HCT116 (cell line): ENCODE measurements around the gene DAPK2. TPM values are rescaled to one million over a fixed set of nuclear protein-coding genes. Genes with fewer than 3 reads are reported as not detected.

Source experiments
- ATAC-seq: fragments of 200-7000 bp; cut with Tn5 transposase; 2 replicates; pipeline ENCODE4 v1.9.1; 2020; ENCODE audit warnings: mild to moderate bottlenecking, moderate library complexity
- BruUV-seq: library from RNA; stranded (reverse); fragments of 400-500 nt; replicated peaks from 2 replicates; lab custom pipeline; 2021; lab: Mats Ljungman, UMichigan
- CTCF ChIA-PET: fragments of 300-600 bp; sonication (Branson Sonifier 250); formaldehyde crosslinking; loops from one replicate; lab custom pipeline; 2021; ENCODE audit warnings: antibody characterized with exemption; lab: Charles Lee
- POLR2A ChIA-PET: fragments of 300-600, 350-600 bp; sonication (Branson Sonifier 250); formaldehyde crosslinking; loops from one replicate; lab custom pipeline; 2021; ENCODE audit warnings: antibody characterized with exemption; lab: Charles Lee
- RAD21 ChIA-PET, 2 experiments: fragments of 300-600 bp; sonication (Branson Sonifier 250); formaldehyde crosslinking; loops; one replicate each; lab custom pipeline; 2023; ENCODE audit warnings: low total read pairs in 2 of 2; ENCODE audit not compliant: uncharacterized antibody in 2 of 2, unreplicated experiment in 2 of 2, low non-redundant PET in 1 of 2; lab: Charles Lee
- DNase-seq: peaks from one replicate; pipeline ENCODE4 v3.0.0-alpha.2; 2010; ENCODE audit warnings: low read depth, low spot score
- H2AFZ ChIP-seq: fragments of 200-600 bp; shearing (Covaris generic), sonication (generic); 2 replicates; pipeline ENCODE4 v1.6.1; 2017; ENCODE audit warnings: low read depth, mixed run types, mixed read lengths, antibody characterized with exemption, low read length; ENCODE audit not compliant: poor library complexity, severe bottlenecking
- H3K27ac ChIP-seq: 2 replicates; pipeline ENCODE4 v1.5.1; 2012; ENCODE audit warnings: low read depth, low read length
- H3K27me3 ChIP-seq: fragments of 200-600 bp; sonication (generic); 2 replicates; pipeline ENCODE4 v1.6.1; 2016; ENCODE audit warnings: mixed run types, low read length, mixed read lengths; ENCODE audit not compliant: insufficient read depth
- H3K36me3 ChIP-seq, 2 experiments: fragments of 200-500 bp in 1 of 2; fragments of 200-600 bp in 1 of 2; sonication (Bioruptor generic) in 1 of 2; sonication (generic) in 1 of 2; 2 replicates each; pipeline versions ENCODE4 v1.5.1 to v1.6.1; 2014 to 2016; ENCODE audit warnings: low read length in 2 of 2, inconsistent platforms in 1 of 2, mixed read lengths in 1 of 2, mixed run types in 1 of 2; ENCODE audit not compliant: insufficient read depth in 2 of 2, control insufficient read depth in 1 of 2
- H3K4me1 ChIP-seq, 2 experiments: fragments of 200-600 bp in 1 of 2; sonication (generic) in 1 of 2; 2 replicates each; pipeline versions ENCODE4 v1.5.1 to v1.6.1; 2012 to 2017; ENCODE audit warnings: low read length in 2 of 2, inconsistent platforms in 1 of 2, mild to moderate bottlenecking in 1 of 2, mixed read lengths in 1 of 2, mixed run types in 1 of 2, moderate library complexity in 1 of 2; ENCODE audit not compliant: insufficient read depth in 2 of 2, control insufficient read depth in 1 of 2
- H3K4me2 ChIP-seq: fragments of 200-600 bp; sonication (generic); 2 replicates; pipeline ENCODE4 v1.6.1; 2017; ENCODE audit warnings: mixed run types, low read length, mixed read lengths
- H3K4me3 ChIP-seq, 2 experiments: fragments of 200-600 bp in 1 of 2; sonication (generic) in 1 of 2; replicated peaks in 1 of 2; 2 replicates each; pipeline ENCODE4 v1.5.1; 2011 to 2016; ENCODE audit warnings: low read length in 2 of 2, control low read depth in 1 of 2, low read depth in 1 of 2, mild to moderate bottlenecking in 1 of 2, mixed read lengths in 1 of 2, mixed run types in 1 of 2
- H3K79me2 ChIP-seq: fragments of 200-600 bp; sonication (generic); 2 replicates; pipeline ENCODE4 v1.6.1; 2017; ENCODE audit warnings: mild to moderate bottlenecking, mixed run types, low read length, moderate library complexity, mixed read lengths; ENCODE audit not compliant: insufficient read depth
- H3K9ac ChIP-seq: fragments of 200-600 bp; sonication (generic); 2 replicates; pipeline ENCODE4 v1.6.1; 2016; ENCODE audit warnings: low read length, mixed read lengths
- H3K9me2 ChIP-seq: fragments of 200-600 bp; sonication (generic), shearing (Covaris generic); 2 replicates; pipeline ENCODE4 v1.6.1; 2017; ENCODE audit warnings: mixed run types, mild to moderate bottlenecking, moderate library complexity; ENCODE audit not compliant: insufficient read depth
- H3K9me3 ChIP-seq, 2 experiments: fragments of 200-500 bp in 1 of 2; fragments of 200-600 bp in 1 of 2; sonication (Bioruptor generic) in 1 of 2; sonication (generic) in 1 of 2; 2 replicates each; pipeline ENCODE4 v1.6.1; 2014 to 2017; ENCODE audit warnings: low read length in 2 of 2, mixed read lengths in 2 of 2, inconsistent platforms in 1 of 2, low read depth in 1 of 2, mild to moderate bottlenecking in 1 of 2, mixed run types in 1 of 2, moderate library complexity in 1 of 2; ENCODE audit not compliant: control insufficient read depth in 1 of 2, insufficient read depth in 1 of 2
- H4K20me1 ChIP-seq: fragments of 200-600 bp; sonication (generic), shearing (Covaris generic); 2 replicates; pipeline ENCODE4 v1.6.1; 2017; ENCODE audit warnings: mixed run types, mild to moderate bottlenecking, moderate library complexity; ENCODE audit not compliant: insufficient read depth
- CBX3 ChIP-seq: IDR thresholded peaks from 2 replicates; pipeline ENCODE4 v1.6.1; 2012; ENCODE audit warnings: low read depth
- CEBPB ChIP-seq: IDR thresholded peaks from 2 replicates; pipeline ENCODE4 v1.6.1; 2012; ENCODE audit warnings: low read depth
- EGR1 ChIP-seq: IDR thresholded peaks from 2 replicates; pipeline ENCODE4 v1.6.1; 2012; ENCODE audit warnings: low read depth
- ELF1 ChIP-seq: IDR thresholded peaks from 2 replicates; pipeline ENCODE4 v1.6.1; 2012; ENCODE audit warnings: low read depth, borderline replicate concordance
- EZH2 ChIP-seq: fragments of 200-600 bp; sonication (generic); IDR thresholded peaks from 2 replicates; pipeline ENCODE4 v1.6.1; 2017; ENCODE audit warnings: antibody characterized with exemption, mixed run types
- JUND ChIP-seq: IDR thresholded peaks from 2 replicates; pipeline ENCODE4 v1.6.1; 2012
- POLR2AphosphoS5 ChIP-seq: IDR thresholded peaks from 2 replicates; pipeline ENCODE4 v1.6.1; 2011; ENCODE audit warnings: mild to moderate bottlenecking, low read depth, low read length, moderate library complexity
- RAD21 ChIP-seq: IDR thresholded peaks from 2 replicates; pipeline ENCODE4 v1.6.1; 2012; ENCODE audit warnings: low read depth, mild to moderate bottlenecking
- REST ChIP-seq: IDR thresholded peaks from 2 replicates; pipeline ENCODE4 v1.6.1; 2012; ENCODE audit warnings: low read depth
- TCF7L2 ChIP-seq: IDR thresholded peaks from 2 replicates; pipeline ENCODE4 v1.7.0; 2011; ENCODE audit warnings: borderline replicate concordance, inconsistent platforms; ENCODE audit not compliant: insufficient read depth, insufficient read length; ENCODE audit errors: extremely low read depth
- intact Hi-C: fragments of 100-400 bp; cut with micrococcal nuclease; formaldehyde crosslinking; loops from 2 replicates; pipeline ENCODE4 v1.10.0; 2022
- total RNA-seq: library from RNA; stranded (reverse); gene quantifications from one replicate; pipeline ENCODE4 v1.2.1, GENCODE V29; 2021; ENCODE audit not compliant: unreplicated experiment

DAPK2 gene
- total RNA-seq, 1 experiment from 2014 or later, result 4.8 TPM

DNA sequence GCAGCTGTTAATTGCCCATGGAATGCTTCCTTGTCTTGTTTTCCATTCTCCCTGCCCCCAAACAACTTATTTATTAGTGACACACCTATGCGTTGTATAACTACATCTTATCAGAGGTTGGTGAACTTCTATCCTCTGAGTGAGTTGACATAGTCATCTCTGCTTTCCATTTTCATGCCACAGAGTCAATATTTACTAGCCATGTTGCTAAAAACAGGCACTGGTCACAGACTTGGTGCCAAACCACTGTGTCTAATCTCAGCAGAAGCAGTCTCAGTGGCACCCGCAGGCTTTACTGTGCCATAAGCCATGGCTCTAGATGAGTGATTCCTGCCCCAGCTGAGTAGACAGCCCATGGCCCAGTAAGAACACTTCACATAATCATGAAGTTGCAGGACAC, 26.5 kb downstream of the DAPK2 start:
- H3K4me1 ChIP-seq, result peaks cover 25 to 40% of the 10 kb centered on the region in 2 experiments
- no peak for TF ChIP-seq REST
- TF ChIP-seq CEBPB, result no peak
- TF ChIP-seq CBX3, result no peak
- intact Hi-C loops, result no loop called here
- no peaks in the 10 kb centered on the region; the same call in 1 of the 2 replicates for H3K27me3 ChIP-seq
- ChIA-PET CTCF (interaction anchor here (1.6 kb wide), 1 partner anchor 27 kb away, joined by 3 read pairs; no protein-coding TSS in a partner anchor), RAD21 (no interaction called here), POLR2A (no interaction called here)
- ATAC-seq (no peak), DNase-seq (no peak)
- no peak overlapping the region for H3K4me2 ChIP-seq
- no TSS peak for BruUV-seq
- H3K9me2 ChIP-seq, result no peaks in the 10 kb centered on the region
- H3K9me3 ChIP-seq, result no peaks in the 10 kb centered on the region
- no peak overlapping the region for H2AFZ ChIP-seq
- no peak overlapping the region for H3K9ac ChIP-seq
- no peaks in the 10 kb centered on the region for H3K79me2 ChIP-seq
- H3K27ac ChIP-seq, result no peak overlapping the region
- H3K4me3 ChIP-seq, result no peak overlapping the region
- no peaks in the 10 kb centered on the region for H4K20me1 ChIP-seq
- H3K36me3 ChIP-seq, result no peaks in the 10 kb centered on the region

- H3K9ac ChIP-seq, result no peak overlapping the region
- BruUV-seq, result no TSS peak
- no peak overlapping the region for H3K27ac ChIP-seq
- H3K36me3 ChIP-seq, result no peaks in the 10 kb centered on the region
- ChIA-PET POLR2A (no interaction called here), RAD21 (no interaction called here), CTCF (no interaction called here)
- intact Hi-C loops, result no loop called here
- H4K20me1 ChIP-seq, result no peaks in the 10 kb centered on the region
- no peak overlapping the region for H2AFZ ChIP-seq
- no peaks in the 10 kb centered on the region for H3K79me2 ChIP-seq
- peaks cover 22 to 36% of the 10 kb centered on the region in 2 experiments for H3K4me1 ChIP-seq
- no peak overlapping the region for H3K4me3 ChIP-seq
- no peaks in the 10 kb centered on the region for H3K9me2 ChIP-seq
- peak overlapping the region; percentile 51 for H3K4me2 ChIP-seq
- no peaks in the 10 kb centered on the region for H3K9me3 ChIP-seq
- no peak for ATAC-seq
- H3K27me3 ChIP-seq, result no peaks in the 10 kb centered on the region; the same call in 1 of the 2 replicates
- no peak for DNase-seq
- TF ChIP-seq EGR1 (no peak), EZH2 (no peak), ELF1 (no peak), TCF7L2 (no peak), JUND (no peak), RAD21 (no peak), CEBPB (no peak), REST (no peak), POLR2AphosphoS5 (no peak)
These were observed 28.6 kb downstream of the DAPK2 start for GRCh38 chr15:64017591-64018163.
